H1 (cell line): ENCODE measurements around the gene CNNM3. TPM values are rescaled to one million over a fixed set of nuclear protein-coding genes. Genes with fewer than 3 reads are reported as not detected.

ENCODE experiments used
- CTCF ChIA-PET: fragments of 300-600 bp; sonication (Branson Sonifier 250); formaldehyde crosslinking; loops from one replicate; lab custom pipeline; 2021; ENCODE audit not compliant: partially characterized antibody; lab: Charles Lee
- POLR2A ChIA-PET: fragments of 300-600 bp; sonication (Branson Sonifier 250); formaldehyde crosslinking; loops from one replicate; lab custom pipeline; 2021; ENCODE audit warnings: inconsistent platforms; ENCODE audit not compliant: partially characterized antibody; lab: Charles Lee
- DNase-seq, 2 experiments: peaks; one replicate each; pipeline versions ENCODE4 v3.0.0 to v3.0.0-alpha.2; 2010 to 2022; ENCODE audit warnings: low spot score in 2 of 2, low read depth in 1 of 2, mixed read lengths in 1 of 2
- FAIRE-seq: peaks from 2 replicates; lab custom pipeline; 2011; peaks lifted over from hg19 to GRCh38; lab: Jason Lieb, UNC
- H2AFZ ChIP-seq: 2 replicates; pipeline ENCODE4 v1.8.1; 2012; ENCODE audit warnings: low read length, inconsistent platforms
- H2AK5ac ChIP-seq: 2 replicates; pipeline ENCODE4 v1.6.1; 2013; ENCODE audit warnings: low read depth, low read length
- H2BK120ac ChIP-seq: replicated peaks from 2 replicates; pipeline ENCODE3; 2013; ENCODE audit warnings: low read depth, low read length, inconsistent platforms
- H2BK12ac ChIP-seq: 2 replicates; pipeline ENCODE4 v1.6.1; 2013; ENCODE audit warnings: low read depth, low read length
- H2BK15ac ChIP-seq: 2 replicates; pipeline ENCODE4 v1.6.1; 2013; ENCODE audit warnings: low read length
- H2BK20ac ChIP-seq: 2 replicates; pipeline ENCODE4 v1.6.1; 2013; ENCODE audit warnings: low read length
- H2BK5ac ChIP-seq: 2 replicates; pipeline ENCODE4 v1.6.1; 2013; ENCODE audit warnings: low read depth, low read length
- H3K14ac ChIP-seq: 2 replicates; pipeline ENCODE4 v1.6.1; 2013; ENCODE audit warnings: inconsistent platforms; ENCODE audit not compliant: insufficient read length
- H3K18ac ChIP-seq: 2 replicates; pipeline ENCODE4 v1.6.1; 2013; ENCODE audit warnings: low read length; ENCODE audit errors: extremely low read depth
- H3K23ac ChIP-seq: 2 replicates; pipeline ENCODE4 v1.6.1; 2013; ENCODE audit warnings: inconsistent platforms; ENCODE audit not compliant: insufficient read length
- H3K23me2 ChIP-seq: 2 replicates; pipeline ENCODE4 v1.6.1; 2013; ENCODE audit warnings: low read depth, low read length
- H3K27ac ChIP-seq: 2 replicates; pipeline ENCODE4 v1.6.1; 2011; ENCODE audit warnings: low read depth, low read length, inconsistent platforms
- H3K27me3 ChIP-seq, 4 experiments: replicated peaks in 1 of 4; 1 replicate in 1 of 4; 2 replicates in 3 of 4; pipeline versions ENCODE4 v1.6.1 to v1.8.1; 2011 to 2013; ENCODE audit warnings: low read length in 3 of 4, mild to moderate bottlenecking in 3 of 4, inconsistent platforms in 2 of 4, mixed read lengths in 2 of 4, moderate library complexity in 1 of 4; ENCODE audit not compliant: control insufficient read depth in 3 of 4, insufficient read depth in 3 of 4; ENCODE audit errors: extremely low read depth in 1 of 4
- H3K36me3 ChIP-seq, 4 experiments: 2 replicates each; pipeline versions ENCODE4 v1.6.1 to v1.8.1; 2011 to 2013; ENCODE audit warnings: mild to moderate bottlenecking in 4 of 4, low read length in 3 of 4, moderate library complexity in 2 of 4, control low read depth in 1 of 4, inconsistent platforms in 1 of 4; ENCODE audit not compliant: insufficient read depth in 4 of 4, control insufficient read depth in 2 of 4
- H3K4ac ChIP-seq: replicated peaks from 2 replicates; pipeline ENCODE3; 2013; ENCODE audit warnings: low read length, low read depth, mixed read lengths, inconsistent platforms; ENCODE audit not compliant: insufficient read length
- H3K4me1 ChIP-seq, 4 experiments: replicated peaks in 1 of 4; 1 replicate in 1 of 4; 2 replicates in 3 of 4; pipeline versions ENCODE4 v1.6.1 to v1.8.1; 2011 to 2013; ENCODE audit warnings: low read length in 3 of 4, inconsistent platforms in 2 of 4, mixed read lengths in 1 of 4; ENCODE audit not compliant: insufficient read depth in 4 of 4, control insufficient read depth in 3 of 4
- H3K4me2 ChIP-seq, 2 experiments: 2 replicates each; pipeline versions ENCODE4 v1.6.1 to v1.8.1; 2011 to 2013; ENCODE audit warnings: low read depth in 2 of 2, low read length in 2 of 2, control low read depth in 1 of 2, inconsistent platforms in 1 of 2, mild to moderate bottlenecking in 1 of 2; ENCODE audit not compliant: insufficient read depth in 1 of 2
- H3K4me3 ChIP-seq, 4 experiments: fragments of 200-600, 300-600 bp in 1 of 4; sonication (generic), shearing (Covaris generic), sonication (Bioruptor Twin) in 1 of 4; 2 replicates each; pipeline versions ENCODE4 v1.5.1 to v1.8.1; 2011 to 2016; ENCODE audit warnings: low read length in 4 of 4, low read depth in 3 of 4, control low read depth in 2 of 4, inconsistent platforms in 2 of 4, mild to moderate bottlenecking in 2 of 4, mixed read lengths in 1 of 4, moderate library complexity in 1 of 4; ENCODE audit not compliant: insufficient read depth in 2 of 4; ENCODE audit errors: extremely low read depth in 1 of 4
- H3K56ac ChIP-seq: replicated peaks from 2 replicates; pipeline ENCODE3; 2013; ENCODE audit warnings: low read depth, mild to moderate bottlenecking, mixed read lengths, low read length, inconsistent platforms; ENCODE audit not compliant: insufficient read length
- H3K79me1 ChIP-seq: 2 replicates; pipeline ENCODE4 v1.6.1; 2013; ENCODE audit warnings: low read depth, low read length, control low read depth
- H3K79me2 ChIP-seq, 2 experiments: 2 replicates each; pipeline versions ENCODE4 v1.6.1 to v1.8.1; 2012 to 2013; ENCODE audit warnings: low read length in 2 of 2, mild to moderate bottlenecking in 2 of 2, inconsistent platforms in 1 of 2; ENCODE audit not compliant: insufficient read depth in 2 of 2, control insufficient read depth in 1 of 2
- H3K9ac ChIP-seq, 4 experiments: replicated peaks in 1 of 4; 1 replicate in 1 of 4; 2 replicates in 3 of 4; pipeline versions ENCODE4 v1.6.1 to v1.8.1; 2011 to 2013; ENCODE audit warnings: low read depth in 3 of 4, low read length in 3 of 4, control low read depth in 2 of 4, mild to moderate bottlenecking in 2 of 4, moderate library complexity in 2 of 4, inconsistent platforms in 1 of 4; ENCODE audit errors: extremely low read depth in 1 of 4
- H3K9me3 ChIP-seq, 2 experiments: 2 replicates each; pipeline versions ENCODE4 v1.6.1 to v1.8.1; 2012 to 2013; ENCODE audit warnings: mild to moderate bottlenecking in 2 of 2, moderate library complexity in 2 of 2, control low read depth in 1 of 2, inconsistent platforms in 1 of 2, low read depth in 1 of 2, low read length in 1 of 2, mixed read lengths in 1 of 2; ENCODE audit not compliant: insufficient read depth in 2 of 2
- H4K20me1 ChIP-seq, 2 experiments: replicated peaks in 1 of 2; 2 replicates each; pipeline versions ENCODE3 to v1.8.1; 2011 to 2013; ENCODE audit warnings: inconsistent platforms in 2 of 2, low read length in 2 of 2, mild to moderate bottlenecking in 1 of 2; ENCODE audit not compliant: insufficient read depth in 2 of 2, control insufficient read depth in 1 of 2
- H4K5ac ChIP-seq: 2 replicates; pipeline ENCODE4 v1.6.1; 2013; ENCODE audit warnings: low read length, low read depth, mixed read lengths, inconsistent platforms; ENCODE audit not compliant: insufficient read length
- H4K8ac ChIP-seq: 2 replicates; pipeline ENCODE4 v1.8.0; 2013; ENCODE audit warnings: mild to moderate bottlenecking, moderate library complexity, low read length, inconsistent platforms; ENCODE audit not compliant: insufficient read depth; ENCODE audit errors: extremely low read depth
- H4K91ac ChIP-seq: replicated peaks from 2 replicates; pipeline ENCODE3; 2013; ENCODE audit warnings: low read length, mixed read lengths, inconsistent platforms; ENCODE audit not compliant: insufficient read length
- BCL11A ChIP-seq, 2 experiments: IDR thresholded peaks; one replicate each; pipeline ENCODE4 v1.6.1; 2011; ENCODE audit warnings: low read depth in 2 of 2, low read length in 2 of 2, mild to moderate bottlenecking in 2 of 2
- GTF2F1 ChIP-seq: IDR thresholded peaks from 2 replicates; pipeline ENCODE4 v1.6.1; 2012; ENCODE audit warnings: low read depth, low read length, improper control_type of control experiment, borderline replicate concordance
- KDM1A ChIP-seq: fragments of 200-600, 300-600 bp; sonication (generic); IDR thresholded peaks from 2 replicates; pipeline ENCODE4 v1.7.1; 2016; ENCODE audit warnings: mild to moderate bottlenecking, low read length, borderline replicate concordance
- KDM4A ChIP-seq: IDR thresholded peaks from one replicate; pipeline ENCODE4 v1.7.1; 2012; ENCODE audit warnings: low read depth, mild to moderate bottlenecking, moderate library complexity, low read length, inconsistent platforms; ENCODE audit not compliant: severe bottlenecking
- POU5F1 ChIP-seq: IDR thresholded peaks from 2 replicates; pipeline ENCODE4 v1.6.1; 2011; ENCODE audit warnings: low read depth, mild to moderate bottlenecking, low read length, moderate library complexity
- RBBP5 ChIP-seq: IDR thresholded peaks from 2 replicates; pipeline ENCODE4 v1.7.1; 2012; ENCODE audit warnings: low read depth, mild to moderate bottlenecking, inconsistent platforms, low read length, moderate library complexity, borderline replicate concordance
- SP1 ChIP-seq: IDR thresholded peaks from 2 replicates; pipeline ENCODE4 v1.6.1; 2011; ENCODE audit warnings: low read depth, low read length
- SP4 ChIP-seq: IDR thresholded peaks from 2 replicates; pipeline ENCODE4 v1.6.1; 2012; ENCODE audit warnings: low read length, inconsistent platforms
- SRF ChIP-seq: IDR thresholded peaks from 2 replicates; pipeline ENCODE4 v1.6.1; 2011; ENCODE audit warnings: mild to moderate bottlenecking, low read depth, low read length, moderate library complexity
- TCF12 ChIP-seq: IDR thresholded peaks from 2 replicates; pipeline ENCODE4 v1.6.1; 2011; ENCODE audit warnings: low read depth, mild to moderate bottlenecking, low read length
- YY1 ChIP-seq: IDR thresholded peaks from 2 replicates; pipeline ENCODE4 v1.6.1; 2011; ENCODE audit warnings: low read depth, mild to moderate bottlenecking, low read length
- WGBS, 2 experiments: shearing (Covaris generic) in 1 of 2; methylation state at CpG; one replicate each; pipeline versions ENCODE4 v1.1.6 to v1.1.7; 2013 to 2015; ENCODE audit warnings: low lambda C conversion rate in 2 of 2, mixed read lengths in 2 of 2, inconsistent platforms in 1 of 2, low coverage in 1 of 2, missing lambda C conversion rate in 1 of 2; ENCODE audit not compliant: insufficient replicate concordance in 2 of 2, insufficient coverage in 1 of 2, insufficient read length in 1 of 2; ENCODE audit errors: extremely low coverage in 1 of 2, missing lambda C conversion rate in 1 of 2; 5-methylcytosine and 5-hydroxymethylcytosine counted together
- polyA plus RNA-seq, 7 experiments: library from polyadenylated mRNA; depleted of rRNA in 3 of 7; stranded (reverse) in 5 of 7; unstranded in 2 of 7; fragments of >200 nt in 5 of 7; fragments of 200-250 nt in 2 of 7; gene quantifications; 1 replicate in 5 of 7; 2 replicates in 1 of 7; 4 replicates in 1 of 7; pipeline versions ENCODE4 v1.2.1 to v1.2.3, GENCODE V29; 2011 to 2013; ENCODE audit warnings: missing spikeins in 2 of 7, mixed read lengths in 2 of 7
- total RNA-seq: library from RNA; stranded (reverse); fragmentation: NEBNext Ultra II Directional; extraction: Animal tissue kit (Norgen Biotek cat#: 25700); gene quantifications from 2 replicates; pipeline ENCODE4 v1.2.1, GENCODE V29; 2021

Gene CNNM3
- total and polyA plus RNA-seq, 2 of the 8 experiments (the other 6 are each of a cell fraction or from before 2014, with no cell fraction given) = 29.1 to 29.2 TPM

GRCh38 chr2:96881349-96882195 lies 65.5 kb downstream of the CNNM3 start:
- Histone ChIP-seq H2BK5ac (peak overlapping the region; percentile 95), H3K14ac (peak overlapping the region; percentile 11), H3K56ac (peak overlapping the region; percentile 0), H3K4me1 (peaks cover 3 to 27% (median 15%) of the 10 kb centered on the region in 4 experiments), H3K79me1 (no peaks in the 10 kb centered on the region), H4K91ac (peak overlapping the region; percentile 99), H2BK120ac (peak overlapping the region; percentile 63), H3K18ac (peak overlapping the region; percentile 99), H2AK5ac (peak overlapping the region; percentile 66), H2BK15ac (0 out of 2 replicates have a peak overlapping the region, but pooled peaks have one; percentile 72), H3K23me2 (peaks cover 2% of the 10 kb centered on the region; the same call in 1 of the 2 replicates), H3K9me3 (no peaks in the 10 kb centered on the region), H3K36me3 (no peaks in the 10 kb centered on the region), H2BK20ac (peak overlapping the region; percentile 99), H3K4me3 (peak overlapping the region in 2 of 4 experiments; percentile 7 to 36; a peak in 4 of 8 replicates), H2BK12ac (peak overlapping the region; percentile 100), H3K79me2 (no peaks in the 10 kb centered on the region), H3K27me3 (peaks cover 0 to 2% (median under 1%) of the 10 kb centered on the region in 4 experiments; a peak in 2 of 7 replicates), H4K20me1 (no peaks in the 10 kb centered on the region), H3K23ac (no peak overlapping the region), H4K5ac (peak overlapping the region; percentile 82), H3K9ac (no peak overlapping the region; a peak in 2 of 7 replicates), H4K8ac (no peak overlapping the region), H3K4ac (no peak overlapping the region), H3K4me2 (peak overlapping the region; percentile 49 to 74), H3K27ac (0 out of 2 replicates have a peak overlapping the region, but pooled peaks have one; percentile 8), H2AFZ (0 out of 2 replicates have a peak overlapping the region, but pooled peaks have one; percentile 68)
- DNase-seq (peak in 1 of 2 experiments; percentile 53), FAIRE-seq (peak; percentile 42)
- ChIA-PET CTCF (interaction anchor here (0.6 to 4.1 kb wide), 8 partner anchors 7 to 111 kb away, joined by 3 to 27 read pairs (median 7); partner anchors contain the start of genes ANKRD39 and SEMA4C), POLR2A (interaction anchor here (0.6 to 4.9 kb wide), 9 partner anchors 9 to 68 kb away, joined by 3 to 25 read pairs (median 5); partner anchors contain the start of gene ANKRD39)
- WGBS, 2 experiments = 18% methylated on average over 10 of the region's 10 CpGs; no CpG with 5 or more reads in 1 of the 2 experiments
- TF ChIP-seq SP4 = no peak
- TF ChIP-seq KDM4A = no peak
- no peak for TF ChIP-seq SRF
- TF ChIP-seq POU5F1 = peak; percentile 81; the same call in 1 of the 2 replicates
- TF ChIP-seq SP1 = peak; percentile 75
- no peak for TF ChIP-seq TCF12
- TF ChIP-seq GTF2F1 = no peak
- 0 out of 2 replicates have a peak, but pooled peaks have one; percentile 32 for TF ChIP-seq YY1
- no peak for TF ChIP-seq BCL11A (IDR thresholded peaks at IDR 0.05; ENCODE audit: low read depth in 2 of 2, low read length in 2 of 2)
- TF ChIP-seq KDM1A = no peak
- peak; percentile 39; the same call in 1 of the 2 replicates for TF ChIP-seq RBBP5
